ENCODE measurements around the gene ADARB2. TPM values are rescaled to one million over a fixed set of nuclear protein-coding genes. Genes with fewer than 3 reads are reported as not detected.

Gene ADARB2
- total RNA-seq, 3 donors from 2014 or later = 0.31 to 4.2 TPM; not detected in 1

DNA sequence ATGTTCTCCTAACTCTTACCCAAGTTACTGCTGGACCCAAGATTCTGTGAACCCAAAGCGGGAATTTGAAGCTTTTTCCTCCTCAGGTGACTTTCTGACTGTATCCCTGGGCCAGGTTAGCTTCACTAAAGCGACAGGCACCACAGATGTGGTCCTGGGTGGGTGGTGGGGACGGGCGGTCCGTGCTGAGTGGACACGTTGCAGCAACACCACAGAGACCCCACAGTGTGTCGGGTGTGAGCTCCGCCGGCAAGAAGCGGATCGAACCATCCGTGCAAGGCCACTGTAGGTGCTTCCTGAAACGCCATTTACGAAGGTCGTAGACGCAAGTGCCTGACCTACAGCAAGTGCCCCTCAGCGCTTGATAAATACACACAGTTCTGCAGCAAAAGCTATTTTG lies 325.9 kb downstream of the ADARB2 start:
- DNase-seq (no peak), ATAC-seq (no peak)
- Histone ChIP-seq H3K36me3 (ENCODE audit: low read depth) (no peaks in the 10 kb centered on the region), H3K9me3 (no peaks in the 10 kb centered on the region), H3K4me1 (ENCODE audit: low read depth) (no peaks in the 10 kb centered on the region), H3K4me3 (no peak overlapping the region)
- TF ChIP-seq, protein P1, sequence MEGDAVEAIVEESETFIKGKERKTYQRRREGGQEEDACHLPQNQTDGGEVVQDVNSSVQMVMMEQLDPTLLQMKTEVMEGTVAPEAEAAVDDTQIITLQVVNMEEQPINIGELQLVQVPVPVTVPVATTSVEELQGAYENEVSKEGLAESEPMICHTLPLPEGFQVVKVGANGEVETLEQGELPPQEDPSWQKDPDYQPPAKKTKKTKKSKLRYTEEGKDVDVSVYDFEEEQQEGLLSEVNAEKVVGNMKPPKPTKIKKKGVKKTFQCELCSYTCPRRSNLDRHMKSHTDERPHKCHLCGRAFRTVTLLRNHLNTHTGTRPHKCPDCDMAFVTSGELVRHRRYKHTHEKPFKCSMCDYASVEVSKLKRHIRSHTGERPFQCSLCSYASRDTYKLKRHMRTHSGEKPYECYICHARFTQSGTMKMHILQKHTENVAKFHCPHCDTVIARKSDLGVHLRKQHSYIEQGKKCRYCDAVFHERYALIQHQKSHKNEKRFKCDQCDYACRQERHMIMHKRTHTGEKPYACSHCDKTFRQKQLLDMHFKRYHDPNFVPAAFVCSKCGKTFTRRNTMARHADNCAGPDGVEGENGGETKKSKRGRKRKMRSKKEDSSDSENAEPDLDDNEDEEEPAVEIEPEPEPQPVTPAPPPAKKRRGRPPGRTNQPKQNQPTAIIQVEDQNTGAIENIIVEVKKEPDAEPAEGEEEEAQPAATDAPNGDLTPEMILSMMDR (IDR thresholded peaks at IDR 0.05) = no peak
- intact Hi-C loops (cut with DNase I, micrococcal nuclease) = no loop called here

DNA sequence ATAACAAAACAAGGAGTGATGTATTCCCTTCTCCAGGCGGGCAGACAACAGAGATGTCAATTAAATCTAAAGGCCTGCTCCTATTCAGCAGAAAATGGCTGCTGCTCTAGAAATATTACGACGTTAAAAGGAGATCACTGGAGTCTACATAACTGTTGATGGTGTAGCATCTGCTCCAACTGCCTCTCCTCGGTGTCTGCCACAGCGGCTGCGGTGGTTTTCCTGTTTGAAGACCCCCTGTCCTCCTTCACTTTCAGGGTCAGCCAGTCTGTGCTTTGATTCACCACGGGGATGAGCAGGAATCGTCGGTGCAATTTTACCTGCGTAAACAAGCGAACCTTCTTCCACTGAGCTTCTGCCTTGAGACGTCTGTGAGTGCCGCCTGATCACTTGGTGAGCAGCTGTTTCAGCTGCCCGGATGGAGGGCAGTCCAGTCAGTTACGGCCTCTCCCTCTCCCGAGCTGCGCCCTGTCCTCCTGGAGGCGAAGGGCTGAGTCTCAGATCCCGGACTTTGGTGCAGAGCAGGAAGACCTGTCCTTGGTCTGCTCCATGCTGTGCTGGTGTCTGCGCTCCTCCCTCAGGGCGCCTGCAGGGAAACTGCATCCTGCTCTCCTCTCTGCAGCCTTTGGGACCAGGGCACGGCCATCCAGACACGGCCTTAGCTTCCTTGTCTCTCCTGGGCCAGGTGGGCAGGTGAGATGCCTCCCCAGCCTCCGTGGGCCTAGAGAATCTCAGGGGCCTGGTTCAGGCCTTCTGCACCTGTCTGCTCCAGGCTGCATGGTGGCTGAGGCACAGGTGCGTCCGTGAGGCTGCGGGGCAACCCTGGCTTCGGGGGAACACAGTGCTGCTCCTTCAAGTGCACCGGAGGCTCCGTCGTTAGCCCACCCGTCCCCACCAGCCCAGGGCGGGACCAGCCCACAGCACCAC lies 326.6 kb downstream of the ADARB2 start:
- no peak for ATAC-seq

DNA sequence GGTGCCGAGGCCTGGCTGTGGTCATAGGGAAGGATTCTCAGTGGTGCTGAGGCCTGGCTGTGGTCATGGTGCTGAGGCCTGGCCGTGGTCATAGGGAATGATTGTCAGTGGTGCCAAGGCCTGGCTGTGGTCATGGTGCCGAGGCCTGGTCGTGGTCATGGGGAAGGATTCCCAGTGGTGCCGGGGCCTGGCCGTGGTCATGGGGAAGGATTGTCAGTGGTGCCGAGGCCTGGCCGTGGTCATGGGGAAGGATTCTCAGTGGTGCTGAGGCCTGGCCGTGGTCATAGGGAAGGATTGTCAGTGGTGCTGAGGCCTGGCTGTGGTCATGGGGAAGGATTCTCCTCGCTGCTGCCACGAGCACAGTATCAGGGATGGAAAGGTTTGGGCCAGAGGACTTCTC lies 327.3 kb downstream of the ADARB2 start:
- no peaks in the 10 kb centered on the region for H3K36me3 ChIP-seq (ENCODE audit: low read depth)
- intact Hi-C loops (cut with DNase I, micrococcal nuclease) = no loop called here
- no peaks in the 10 kb centered on the region for H3K9me3 ChIP-seq
- H3K4me1 ChIP-seq (ENCODE audit: low read depth) = no peaks in the 10 kb centered on the region
- no peak overlapping the region for H3K4me3 ChIP-seq
- ATAC-seq (no peak), DNase-seq (no peak)
- TF ChIP-seq, protein P1 (IDR thresholded peaks at IDR 0.05) = no peak

More for the DNA sequence above, 326.6 kb downstream of the ADARB2 start:
- Histone ChIP-seq H3K36me3 (ENCODE audit: low read depth) (no peaks in the 10 kb centered on the region), H3K4me3 (no peak overlapping the region), H3K9me3 (no peaks in the 10 kb centered on the region), H3K4me1 (ENCODE audit: low read depth) (no peaks in the 10 kb centered on the region)
- no peak for DNase-seq
- intact Hi-C loops (cut with DNase I, micrococcal nuclease) = no loop called here
- TF ChIP-seq, protein P1 (IDR thresholded peaks at IDR 0.05) = no peak

DNA sequence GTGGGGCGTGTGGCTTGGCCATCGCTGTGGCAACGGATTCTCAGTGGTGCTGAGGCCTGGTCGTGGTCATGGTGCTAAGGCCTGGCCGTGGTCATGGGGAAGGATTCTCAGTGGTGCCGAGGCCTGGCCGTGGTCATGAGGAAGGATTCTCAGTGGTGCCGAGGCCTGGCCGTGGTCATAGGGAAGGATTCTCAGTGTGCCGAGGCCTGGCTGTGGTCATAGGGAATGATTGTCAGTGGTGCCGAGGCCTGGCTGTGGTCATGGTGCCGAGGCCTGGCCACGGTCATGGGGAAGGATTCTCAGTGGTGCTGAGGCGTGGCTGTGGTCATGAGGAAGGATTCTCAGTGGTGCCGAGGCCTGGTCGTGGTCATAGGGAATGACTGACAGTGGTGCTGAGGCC lies 327.9 kb downstream of the ADARB2 start:
- intact Hi-C loops (cut with DNase I, micrococcal nuclease) = no loop called here
- H3K4me1 ChIP-seq (ENCODE audit: low read depth) = no peaks in the 10 kb centered on the region
- H3K4me3 ChIP-seq = no peak overlapping the region
- TF ChIP-seq, protein P1 (IDR thresholded peaks at IDR 0.05) = no peak
- ATAC-seq = no peak
- no peaks in the 10 kb centered on the region for H3K36me3 ChIP-seq (ENCODE audit: low read depth)
- no peak for DNase-seq
- no peaks in the 10 kb centered on the region for H3K9me3 ChIP-seq

DNA sequence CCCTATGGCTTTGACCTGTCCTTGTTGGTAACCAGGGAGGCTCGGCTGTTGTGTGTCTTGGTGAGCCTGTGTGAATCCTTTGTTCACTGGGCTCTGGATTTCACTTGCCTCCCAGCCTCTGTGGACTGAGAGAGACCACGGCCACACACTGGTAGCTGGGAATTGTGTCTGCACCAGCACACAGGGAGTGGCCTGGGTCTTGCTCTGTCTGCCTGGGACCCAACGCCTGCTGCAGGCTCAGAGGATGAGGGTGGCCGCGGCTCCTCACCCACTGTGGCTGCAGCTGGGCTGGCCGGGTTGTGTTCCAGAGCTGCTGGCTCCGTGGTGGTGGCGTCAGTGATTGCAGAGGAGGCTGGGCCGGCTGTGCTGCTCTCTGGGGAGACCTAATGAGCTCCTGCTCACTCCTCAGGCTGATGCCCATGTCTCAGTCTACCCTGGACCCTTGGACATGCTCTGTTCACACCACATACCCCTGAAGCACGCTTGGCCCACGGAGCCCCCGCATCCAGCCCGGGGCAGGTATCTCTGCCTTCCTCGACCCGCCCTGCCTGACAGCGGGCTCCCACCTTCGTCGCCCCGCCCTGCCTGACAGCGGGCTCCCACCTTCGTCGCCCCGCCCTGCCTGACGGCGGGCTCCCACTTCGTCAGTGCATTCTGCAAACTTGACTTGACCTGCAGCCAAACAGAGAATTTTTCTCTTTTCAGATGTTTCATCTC lies 328.5 kb downstream of the ADARB2 start:
- Histone ChIP-seq H3K4me3 (no peak overlapping the region), H3K36me3 (ENCODE audit: low read depth) (no peaks in the 10 kb centered on the region), H3K4me1 (ENCODE audit: low read depth) (no peaks in the 10 kb centered on the region), H3K9me3 (no peaks in the 10 kb centered on the region)
- no peak for DNase-seq
- TF ChIP-seq, protein P1 (IDR thresholded peaks at IDR 0.05) = no peak
- ATAC-seq = no peak
- intact Hi-C loops (cut with DNase I, micrococcal nuclease) = no loop called here
